Right lobe of liver (tissue), 4 donors: ENCODE measurements around the gene LRP1.

Experiments used
- POLR2A ChIP-seq: fragments of 450-650 bp; IDR thresholded peaks from one replicate; pipeline ENCODE4 v1.6.1; 2017; ENCODE audit warnings: antibody characterized with exemption, mild to moderate bottlenecking
- TF ChIP-seq, protein P1 (sequence below), 4 donors: fragments of 200-600 bp in 3 of 4; fragments of 450-650 bp in 1 of 4; IDR thresholded peaks; one replicate each; pipeline versions ENCODE4 v1.5.1 to v1.8.0; 2016 to 2022; ENCODE audit warnings: antibody characterized with exemption in 4 of 4, mild to moderate bottlenecking in 2 of 4
- donor health status: DM: no; HTN: no; CAD: no.
- donor health status: DM: no; HTN: no; CAD: no.
- donor health status: DM: no; HTN: yes; CAD: no.

DNA sequence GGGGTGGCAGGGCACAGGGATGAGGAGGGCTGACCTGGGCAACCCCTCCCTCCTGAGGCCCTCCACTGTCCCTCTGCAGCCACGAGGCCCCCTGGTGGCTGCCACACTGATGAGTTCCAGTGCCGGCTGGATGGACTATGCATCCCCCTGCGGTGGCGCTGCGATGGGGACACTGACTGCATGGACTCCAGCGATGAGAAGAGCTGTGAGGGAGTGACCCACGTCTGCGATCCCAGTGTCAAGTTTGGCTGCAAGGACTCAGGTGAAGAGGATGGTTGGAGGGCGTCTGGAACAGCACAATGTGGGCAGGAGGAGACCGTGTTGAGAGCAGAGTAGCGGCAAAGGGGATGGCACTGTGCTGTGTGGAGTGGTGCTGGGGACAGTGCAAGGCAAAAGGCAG lies 44.8 kb downstream of the LRP1 start:
- TF ChIP-seq, protein P1, sequence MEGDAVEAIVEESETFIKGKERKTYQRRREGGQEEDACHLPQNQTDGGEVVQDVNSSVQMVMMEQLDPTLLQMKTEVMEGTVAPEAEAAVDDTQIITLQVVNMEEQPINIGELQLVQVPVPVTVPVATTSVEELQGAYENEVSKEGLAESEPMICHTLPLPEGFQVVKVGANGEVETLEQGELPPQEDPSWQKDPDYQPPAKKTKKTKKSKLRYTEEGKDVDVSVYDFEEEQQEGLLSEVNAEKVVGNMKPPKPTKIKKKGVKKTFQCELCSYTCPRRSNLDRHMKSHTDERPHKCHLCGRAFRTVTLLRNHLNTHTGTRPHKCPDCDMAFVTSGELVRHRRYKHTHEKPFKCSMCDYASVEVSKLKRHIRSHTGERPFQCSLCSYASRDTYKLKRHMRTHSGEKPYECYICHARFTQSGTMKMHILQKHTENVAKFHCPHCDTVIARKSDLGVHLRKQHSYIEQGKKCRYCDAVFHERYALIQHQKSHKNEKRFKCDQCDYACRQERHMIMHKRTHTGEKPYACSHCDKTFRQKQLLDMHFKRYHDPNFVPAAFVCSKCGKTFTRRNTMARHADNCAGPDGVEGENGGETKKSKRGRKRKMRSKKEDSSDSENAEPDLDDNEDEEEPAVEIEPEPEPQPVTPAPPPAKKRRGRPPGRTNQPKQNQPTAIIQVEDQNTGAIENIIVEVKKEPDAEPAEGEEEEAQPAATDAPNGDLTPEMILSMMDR (IDR thresholded peaks at IDR 0.05): peak; percentile 43 to 53 (median 50)
- no peak for TF ChIP-seq POLR2A
